Measurements from ENCODE around the gene HEXD. TPM values are rescaled to one million over a fixed set of nuclear protein-coding genes. Genes with fewer than 3 reads are reported as not detected.
A peak's percentile ranks its signal among the peaks of the same experiment; 100 is the strongest.

Gene HEXD
- total and polyA plus RNA-seq, 10 of the 15 experiments (the other 5 are each of a cell fraction or from before 2014, with no cell fraction given) = 1.6 to 24.2 (median 7.0) TPM

DNA sequence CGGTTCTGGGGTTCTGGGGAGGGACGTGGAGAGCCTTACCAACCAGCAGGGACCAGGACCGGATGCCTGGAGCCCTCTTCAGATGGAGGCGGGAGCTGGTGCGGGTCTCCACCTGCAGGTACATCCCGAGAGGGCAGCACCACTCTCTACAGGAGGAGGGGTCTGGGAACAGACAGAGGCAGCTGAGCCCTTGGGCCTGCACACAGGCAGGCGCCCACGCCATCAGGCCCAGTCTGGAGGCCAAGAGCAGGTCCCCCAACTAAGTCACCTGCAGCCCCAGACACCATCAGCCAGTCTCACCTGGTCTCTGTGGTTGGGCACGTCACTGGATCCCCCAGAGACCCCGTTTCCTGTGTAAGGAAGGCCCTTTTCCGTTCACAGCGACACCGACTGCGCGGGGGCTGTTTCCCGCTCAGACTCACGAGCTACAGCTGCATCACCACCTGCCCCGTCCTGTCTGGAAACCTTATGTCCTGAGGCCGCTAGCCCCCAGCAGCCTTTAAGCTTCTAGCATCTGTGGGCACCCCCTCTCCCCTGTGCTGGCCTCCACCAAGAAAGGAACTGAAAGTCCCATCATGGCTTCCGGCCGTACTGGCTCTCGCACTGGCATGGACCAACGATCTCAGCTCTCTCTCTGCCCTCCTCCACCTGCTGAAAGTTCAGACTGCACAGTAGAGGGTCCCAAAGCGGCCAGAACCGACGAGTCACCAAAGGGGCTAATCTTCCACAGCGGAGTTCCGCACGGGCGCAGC, 31.2 kb downstream of the HEXD start (continued):
- TF ChIP-seq ZNF687 (IDR thresholded peaks at IDR 0.05) (peak; percentile 75), IRF4 (IDR thresholded peaks at IDR 0.05; ENCODE audit: low read depth, low read length) (peak; percentile 94), LARP7 (IDR thresholded peaks at IDR 0.05) (peak; percentile 85; the same call in 1 of the 2 replicates), IRF5 (IDR thresholded peaks at IDR 0.05; ENCODE audit: borderline replicate concordance) (no peak), KLF5 (IDR thresholded peaks at IDR 0.05; ENCODE audit: partially characterized antibody) (peak; percentile 82), ZNF592 (IDR thresholded peaks at IDR 0.05) (no peak), HDAC2 (IDR thresholded peaks at IDR 0.05) (no peak), RELB (IDR thresholded peaks at IDR 0.05; ENCODE audit: low read depth) (peak; percentile 34; the same call in 1 of the 2 replicates), MTA2 (IDR thresholded peaks at IDR 0.05; ENCODE audit: low read depth) (peak; percentile 79), NR2F1 (conservative IDR thresholded peaks at IDR 0.05) (no peak; the same call in 1 of the 2 replicates), YY1 (IDR thresholded peaks at IDR 0.05; ENCODE audit: low read depth, low read length) (peak; percentile 93), POU2F2 (IDR thresholded peaks at IDR 0.05; ENCODE audit: borderline replicate concordance, low read depth, low read length) (peak; percentile 39; the same call in 1 of the 3 replicates), NRF1 (conservative IDR thresholded peaks at IDR 0.05; ENCODE audit: low read depth, low read length) (no peak), BACH1 (IDR thresholded peaks at IDR 0.05; ENCODE audit: borderline replicate concordance) (peak; percentile 63; the same call in 1 of the 2 replicates)
- TF ChIP-seq, protein P1, sequence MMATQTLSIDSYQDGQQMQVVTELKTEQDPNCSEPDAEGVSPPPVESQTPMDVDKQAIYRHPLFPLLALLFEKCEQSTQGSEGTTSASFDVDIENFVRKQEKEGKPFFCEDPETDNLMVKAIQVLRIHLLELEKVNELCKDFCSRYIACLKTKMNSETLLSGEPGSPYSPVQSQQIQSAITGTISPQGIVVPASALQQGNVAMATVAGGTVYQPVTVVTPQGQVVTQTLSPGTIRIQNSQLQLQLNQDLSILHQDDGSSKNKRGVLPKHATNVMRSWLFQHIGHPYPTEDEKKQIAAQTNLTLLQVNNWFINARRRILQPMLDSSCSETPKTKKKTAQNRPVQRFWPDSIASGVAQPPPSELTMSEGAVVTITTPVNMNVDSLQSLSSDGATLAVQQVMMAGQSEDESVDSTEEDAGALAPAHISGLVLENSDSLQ (IDR thresholded peaks at IDR 0.05) = peak; percentile 5; the same call in 1 of the 2 replicates

Data from GM12878 (cell line).